Natural killer cell (primary cell): Measurements from ENCODE around the gene OGFOD3. TPM values are rescaled to one million over a fixed set of nuclear protein-coding genes. Genes with fewer than 3 reads are reported as not detected.
A peak's percentile ranks its signal among the peaks of the same experiment; 100 is the strongest.

Source experiments
- ATAC-seq, 3 donors: fragments of 150-1000 bp in 2 of 3; fragments of 200-7000 bp in 1 of 3; cut with Tn5 transposase; 1 replicate in 1 of 3; 2 replicates in 2 of 3; pipeline ENCODE4 v1.10.0; 2021; ENCODE audit warnings: mild to moderate bottlenecking in 2 of 3, moderate library complexity in 2 of 3
- DNase-seq, 2 donors: peaks; one replicate each; pipeline versions ENCODE4 v3.0.0 to v3.0.0-alpha.2; 2013 to 2021; ENCODE audit warnings: mixed read lengths in 1 of 2
- H3K27ac ChIP-seq: one replicate; pipeline ENCODE4 v1.5.1; 2013; ENCODE audit warnings: mild to moderate bottlenecking, low read length
- H3K27me3 ChIP-seq: one replicate; pipeline ENCODE4 v1.6.1; 2013; ENCODE audit warnings: low read length; ENCODE audit not compliant: control insufficient read depth, insufficient read depth
- H3K36me3 ChIP-seq: one replicate; pipeline ENCODE4 v1.6.1; 2013; ENCODE audit warnings: low read length; ENCODE audit not compliant: control insufficient read depth, insufficient read depth
- H3K4me1 ChIP-seq: one replicate; pipeline ENCODE4 v1.6.1; 2013; ENCODE audit warnings: low read length; ENCODE audit not compliant: control insufficient read depth, insufficient read depth
- H3K4me3 ChIP-seq: one replicate; pipeline ENCODE4 v1.5.1; 2013; ENCODE audit warnings: low read length
- H3K9me3 ChIP-seq: one replicate; pipeline ENCODE4 v1.6.1; 2013; ENCODE audit warnings: low read length; ENCODE audit not compliant: control insufficient read depth, insufficient read depth
- H3K27ac Mint-ChIP-seq, 2 donors: one replicate each; pipeline ENCODE4 v1.8.0; 2022; ENCODE audit warnings: mild to moderate bottlenecking in 2 of 2, mixed read lengths in 2 of 2, moderate library complexity in 1 of 2
- H3K27me3 Mint-ChIP-seq, 2 donors: one replicate each; pipeline ENCODE4 v1.8.0; 2022; ENCODE audit warnings: low read depth in 2 of 2, mixed read lengths in 2 of 2
- H3K36me3 Mint-ChIP-seq: one replicate; pipeline ENCODE4 v1.8.0; 2022; ENCODE audit warnings: mixed read lengths
- H3K4me1 Mint-ChIP-seq, 2 donors: one replicate each; pipeline ENCODE4 v1.8.0; 2022; ENCODE audit warnings: mixed read lengths in 2 of 2
- H3K4me3 Mint-ChIP-seq: one replicate; pipeline ENCODE4 v1.8.0; 2022; ENCODE audit warnings: mild to moderate bottlenecking, moderate library complexity, mixed read lengths
- H3K9me3 Mint-ChIP-seq, 2 donors: one replicate each; pipeline ENCODE4 v1.8.0; 2022; ENCODE audit warnings: mixed read lengths in 2 of 2
- WGBS: methylation state at CpG from one replicate; pipeline ENCODE4 v1.1.7; 2013; ENCODE audit warnings: missing lambda C conversion rate; ENCODE audit not compliant: insufficient coverage; 5-methylcytosine and 5-hydroxymethylcytosine counted together
- intact Hi-C: fragments of 100-400 bp; cut with micrococcal nuclease; formaldehyde crosslinking; loops from one replicate; pipeline ENCODE4 v1.14.2; 2022
- total RNA-seq, 4 donors: library from RNA; stranded (reverse); fragments of 120-200 nt in 1 of 4; gene quantifications; one replicate each; pipeline versions ENCODE4 v1.2.3 to v1.2.4, GENCODE V29; 2013 to 2022
- TF ChIP-seq, protein P1 (sequence below): fragments of 200-600 bp; IDR thresholded peaks from one replicate; pipeline ENCODE4 v1.8.0; 2022; ENCODE audit warnings: antibody characterized with exemption

Gene OGFOD3
- total RNA-seq, 3 donors from 2014 or later (not counting 1 experiment from before 2014, with no cell fraction given): 21.6 to 28.6 (median 23.3) TPM

DNA sequence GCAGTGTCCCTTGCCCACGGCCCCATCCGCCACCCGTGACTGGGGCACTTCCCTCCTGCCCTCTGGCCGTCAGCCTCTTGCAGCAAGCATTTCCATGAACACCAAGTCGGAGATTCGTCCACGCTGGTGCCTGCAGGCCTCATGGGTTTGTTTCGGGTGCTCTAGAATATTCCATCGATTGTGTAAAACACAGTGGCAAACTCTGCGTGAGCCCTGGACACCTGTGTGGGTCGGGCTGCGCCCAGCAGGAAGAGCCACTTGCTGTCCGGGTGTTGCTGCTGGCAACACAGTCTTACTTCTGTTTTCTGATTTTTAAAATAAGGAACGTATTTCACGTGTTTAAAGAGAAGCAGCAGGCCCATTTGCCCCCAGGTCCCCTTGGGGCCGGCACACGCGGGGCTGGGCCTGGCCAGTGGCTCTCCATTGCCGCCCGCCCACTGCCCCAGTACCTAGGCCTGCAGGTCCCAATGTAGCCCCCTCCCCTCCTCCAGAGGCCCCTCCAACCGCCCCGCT, 22.1 kb upstream of the OGFOD3 start:
- H3K4me3 ChIP-seq: no peak overlapping the region
- H3K36me3 ChIP-seq: peaks cover 52% of the 10 kb centered on the region
- peak overlapping the region; percentile 33 to 54 for H3K27ac Mint-ChIP-seq
- peaks cover 1 to 13% of the 10 kb centered on the region in 2 donors for H3K4me1 Mint-ChIP-seq
- no peaks in the 10 kb centered on the region for H3K27me3 ChIP-seq
- TF ChIP-seq, protein P1, sequence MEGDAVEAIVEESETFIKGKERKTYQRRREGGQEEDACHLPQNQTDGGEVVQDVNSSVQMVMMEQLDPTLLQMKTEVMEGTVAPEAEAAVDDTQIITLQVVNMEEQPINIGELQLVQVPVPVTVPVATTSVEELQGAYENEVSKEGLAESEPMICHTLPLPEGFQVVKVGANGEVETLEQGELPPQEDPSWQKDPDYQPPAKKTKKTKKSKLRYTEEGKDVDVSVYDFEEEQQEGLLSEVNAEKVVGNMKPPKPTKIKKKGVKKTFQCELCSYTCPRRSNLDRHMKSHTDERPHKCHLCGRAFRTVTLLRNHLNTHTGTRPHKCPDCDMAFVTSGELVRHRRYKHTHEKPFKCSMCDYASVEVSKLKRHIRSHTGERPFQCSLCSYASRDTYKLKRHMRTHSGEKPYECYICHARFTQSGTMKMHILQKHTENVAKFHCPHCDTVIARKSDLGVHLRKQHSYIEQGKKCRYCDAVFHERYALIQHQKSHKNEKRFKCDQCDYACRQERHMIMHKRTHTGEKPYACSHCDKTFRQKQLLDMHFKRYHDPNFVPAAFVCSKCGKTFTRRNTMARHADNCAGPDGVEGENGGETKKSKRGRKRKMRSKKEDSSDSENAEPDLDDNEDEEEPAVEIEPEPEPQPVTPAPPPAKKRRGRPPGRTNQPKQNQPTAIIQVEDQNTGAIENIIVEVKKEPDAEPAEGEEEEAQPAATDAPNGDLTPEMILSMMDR: no peak
- no peaks in the 10 kb centered on the region for H3K27me3 Mint-ChIP-seq
- no peak overlapping the region for H3K4me3 Mint-ChIP-seq
- no peaks in the 10 kb centered on the region for H3K9me3 Mint-ChIP-seq
- no peak overlapping the region for H3K27ac ChIP-seq
- 60% methylated on average over 20 of the region's 22 CpGs for WGBS
- no peak for DNase-seq
- peaks cover 48% of the 10 kb centered on the region for H3K4me1 ChIP-seq
- intact Hi-C loops: no loop called here
- no peak for ATAC-seq
- H3K36me3 Mint-ChIP-seq: no peaks in the 10 kb centered on the region
- H3K9me3 ChIP-seq: no peaks in the 10 kb centered on the region

DNA sequence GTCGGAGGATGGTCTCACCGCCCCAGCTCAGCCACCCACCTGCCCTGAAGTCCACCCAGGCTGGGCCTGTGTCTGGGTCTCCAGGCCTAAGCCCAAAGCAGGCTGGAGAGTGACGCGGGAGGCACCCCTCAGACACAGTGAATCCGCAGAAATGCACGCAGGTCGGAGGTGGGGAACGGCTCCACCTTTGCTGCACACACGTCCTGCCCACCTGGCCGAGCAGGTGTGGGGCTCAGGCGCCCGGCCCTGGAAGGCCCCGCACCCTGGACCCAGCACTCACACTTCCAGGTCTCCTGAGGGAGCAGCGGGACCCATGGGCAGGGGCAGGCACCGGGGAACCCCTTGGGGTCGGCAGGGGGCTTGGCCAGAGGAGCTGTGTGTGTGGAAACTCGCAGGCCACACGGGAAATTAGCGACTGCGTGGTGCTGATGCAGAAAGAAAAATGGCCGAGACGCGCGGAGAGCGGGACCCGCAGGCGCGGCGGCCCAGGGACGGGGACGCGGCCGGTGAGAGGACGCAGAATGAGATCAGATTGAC, 21.5 kb upstream of the OGFOD3 start:
- H3K27me3 ChIP-seq: no peaks in the 10 kb centered on the region
- WGBS: 94% methylated on average over 34 of the region's 34 CpGs
- H3K36me3 ChIP-seq: peaks cover 47% of the 10 kb centered on the region
- intact Hi-C loops: no loop called here
- no peaks in the 10 kb centered on the region for H3K27me3 Mint-ChIP-seq
- no peak overlapping the region for H3K27ac Mint-ChIP-seq
- ATAC-seq: no peak
- H3K9me3 Mint-ChIP-seq: no peaks in the 10 kb centered on the region
- H3K9me3 ChIP-seq: no peaks in the 10 kb centered on the region
- H3K4me1 ChIP-seq: peaks cover 48% of the 10 kb centered on the region
- no peak overlapping the region for H3K27ac ChIP-seq
- peaks cover 7 to 19% of the 10 kb centered on the region in 2 donors for H3K4me1 Mint-ChIP-seq
- no peak overlapping the region for H3K4me3 ChIP-seq
- H3K36me3 Mint-ChIP-seq: no peaks in the 10 kb centered on the region
- TF ChIP-seq, protein P1: no peak
- no peak for DNase-seq
- H3K4me3 Mint-ChIP-seq: no peak overlapping the region

DNA sequence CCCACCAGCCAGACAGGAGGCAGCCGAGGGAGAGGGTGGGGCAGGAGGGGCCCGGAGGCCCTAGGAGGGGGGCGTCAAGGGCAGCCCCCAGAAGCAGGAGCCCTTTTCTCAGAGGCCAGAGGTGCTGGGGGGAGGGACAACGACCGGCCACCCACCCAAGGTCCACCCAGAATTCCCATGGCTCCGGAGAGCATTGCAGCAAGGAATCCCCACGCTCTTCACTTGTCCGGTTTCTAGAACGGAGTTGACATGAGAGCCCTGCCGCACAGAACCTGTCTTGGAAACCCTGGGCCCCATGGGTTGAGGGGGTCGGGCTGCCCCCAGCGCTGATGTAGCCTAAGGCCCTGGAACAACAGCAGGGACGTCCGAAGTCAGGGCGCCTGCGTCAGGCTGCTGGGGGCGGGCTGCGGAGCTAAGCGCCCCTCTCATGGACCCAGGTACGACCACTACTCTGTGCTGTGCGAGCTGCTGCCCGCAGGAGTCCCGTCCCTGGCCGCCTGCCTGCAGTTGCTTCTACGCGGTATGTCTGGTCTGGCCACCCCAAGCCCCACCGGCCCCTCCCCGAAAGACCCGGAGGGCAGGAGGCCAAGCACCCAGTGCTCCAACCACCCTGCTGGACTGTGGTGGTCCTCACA, 20.9 kb upstream of the OGFOD3 start:
- TF ChIP-seq, protein P1: no peak
- no peaks in the 10 kb centered on the region for H3K27me3 ChIP-seq
- peaks cover 48% of the 10 kb centered on the region for H3K4me1 ChIP-seq
- no peak overlapping the region for H3K4me3 Mint-ChIP-seq
- no peak for DNase-seq
- peaks cover 42% of the 10 kb centered on the region for H3K36me3 ChIP-seq
- H3K27ac Mint-ChIP-seq: no peak overlapping the region
- H3K4me3 ChIP-seq: no peak overlapping the region
- peaks cover 7 to 22% of the 10 kb centered on the region in 2 donors for H3K4me1 Mint-ChIP-seq
- no peak overlapping the region for H3K27ac ChIP-seq
- no peak for ATAC-seq
- H3K27me3 Mint-ChIP-seq: no peaks in the 10 kb centered on the region
- H3K36me3 Mint-ChIP-seq: no peaks in the 10 kb centered on the region
- H3K9me3 Mint-ChIP-seq: no peaks in the 10 kb centered on the region
- no peaks in the 10 kb centered on the region for H3K9me3 ChIP-seq
- intact Hi-C loops: no loop called here
- 95% methylated on average over 29 of the region's 29 CpGs for WGBS
